ENCODE data around the gene DXO. TPM values are rescaled to one million over a fixed set of nuclear protein-coding genes. Genes with fewer than 3 reads are reported as not detected.

Gene DXO
- total RNA-seq, 1 experiment from 2014 or later, result 16.4 TPM

GRCh38 chr6:31940256-31940664 is 31.7 kb downstream of the DXO start:
- TF ChIP-seq RAD21 (IDR thresholded peaks at IDR 0.05; ENCODE audit: low read depth) (no peak), CBX3 (IDR thresholded peaks at IDR 0.05; ENCODE audit: low read depth) (no peak), ATF3 (IDR thresholded peaks at IDR 0.05) (no peak), REST (IDR thresholded peaks at IDR 0.05; ENCODE audit: low read depth) (no peak), CEBPB (IDR thresholded peaks at IDR 0.05; ENCODE audit: low read depth) (no peak), POLR2A (IDR thresholded peaks at IDR 0.05; ENCODE audit: borderline replicate concordance, extremely low read depth, insufficient read depth, insufficient read length) (no peak)
- no peak for DNase-seq (ENCODE audit: low read depth, low spot score)
- H3K4me3 ChIP-seq (replicated peaks in 1 of 2; ENCODE audit: low read depth in 1 of 2, low read length in 2 of 2), result no peak overlapping the region
- no peaks in the 10 kb centered on the region for H4K20me1 ChIP-seq (ENCODE audit: insufficient read depth)
- no peak for ATAC-seq
- ChIA-PET CTCF (interaction anchor here (1.1 kb wide), 1 partner anchor 12 kb away, joined by 11 read pairs; no protein-coding TSS in a partner anchor), RAD21 (ENCODE audit: low non-redundant PET in 1 of 2, low total read pairs in 2 of 2, uncharacterized antibody in 2 of 2, unreplicated experiment in 2 of 2) (no interaction called here), POLR2A (interaction anchor here (1.0 kb wide), 1 partner anchor 11 kb away, joined by 3 read pairs; no protein-coding TSS in a partner anchor)
- no peak overlapping the region for H2AFZ ChIP-seq (ENCODE audit: low read depth, low read length, poor library complexity, severe bottlenecking)
- no peaks in the 10 kb centered on the region for H3K9me3 ChIP-seq (ENCODE audit: control insufficient read depth in 1 of 2, insufficient read depth in 1 of 2, low read depth in 1 of 2, low read length in 2 of 2)
- no peaks in the 10 kb centered on the region for H3K27me3 ChIP-seq (ENCODE audit: insufficient read depth, low read length)
- H3K4me2 ChIP-seq (ENCODE audit: low read length), result peak overlapping the region; percentile 17; the same call in 1 of the 2 replicates
- H3K9ac ChIP-seq (ENCODE audit: low read length), result no peak overlapping the region
- H3K36me3 ChIP-seq (ENCODE audit: control insufficient read depth in 1 of 2, insufficient read depth in 2 of 2, low read length in 2 of 2), result no peaks in the 10 kb centered on the region
- H3K9me2 ChIP-seq (ENCODE audit: insufficient read depth), result no peaks in the 10 kb centered on the region
- intact Hi-C loops (cut with micrococcal nuclease), result no loop called here
- BruUV-seq (replicated peaks), result no TSS peak
- no peak overlapping the region for H3K27ac ChIP-seq (ENCODE audit: low read depth, low read length)
- H3K4me1 ChIP-seq (ENCODE audit: control insufficient read depth in 1 of 2, insufficient read depth in 2 of 2, low read length in 2 of 2), result peaks cover 9 to 34% of the 10 kb centered on the region in 2 experiments; a peak in 3 of 4 replicates
- H3K79me2 ChIP-seq (ENCODE audit: insufficient read depth, low read length), result no peaks in the 10 kb centered on the region

GRCh38 chr6:31935823-31936222 is 36.1 kb downstream of the DXO start:
- ATAC-seq (no peak), DNase-seq (ENCODE audit: low read depth, low spot score) (no peak)
- Histone ChIP-seq H3K9me3 (ENCODE audit: control insufficient read depth in 1 of 2, insufficient read depth in 1 of 2, low read depth in 1 of 2, low read length in 2 of 2) (no peaks in the 10 kb centered on the region), H3K27ac (ENCODE audit: low read depth, low read length) (no peak overlapping the region), H3K9me2 (ENCODE audit: insufficient read depth) (no peaks in the 10 kb centered on the region), H3K36me3 (ENCODE audit: control insufficient read depth in 1 of 2, insufficient read depth in 2 of 2, low read length in 2 of 2) (no peaks in the 10 kb centered on the region), H2AFZ (ENCODE audit: low read depth, low read length, poor library complexity, severe bottlenecking) (no peak overlapping the region), H3K4me3 (replicated peaks in 1 of 2; ENCODE audit: low read depth in 1 of 2, low read length in 2 of 2) (no peak overlapping the region), H3K9ac (ENCODE audit: low read length) (no peak overlapping the region), H3K27me3 (ENCODE audit: insufficient read depth, low read length) (no peaks in the 10 kb centered on the region), H4K20me1 (ENCODE audit: insufficient read depth) (no peaks in the 10 kb centered on the region), H3K4me2 (ENCODE audit: low read length) (no peak overlapping the region), H3K4me1 (ENCODE audit: control insufficient read depth in 1 of 2, insufficient read depth in 2 of 2, low read length in 2 of 2) (peaks cover 4 to 9% of the 10 kb centered on the region in 2 experiments; a peak in 3 of 4 replicates), H3K79me2 (ENCODE audit: insufficient read depth, low read length) (no peaks in the 10 kb centered on the region)
- intact Hi-C loops (cut with micrococcal nuclease), result no loop called here
- no TSS peak for BruUV-seq (replicated peaks)
- ChIA-PET CTCF (no interaction called here), RAD21 (ENCODE audit: low non-redundant PET in 1 of 2, low total read pairs in 2 of 2, uncharacterized antibody in 2 of 2, unreplicated experiment in 2 of 2) (no interaction called here), POLR2A (no interaction called here)
- TF ChIP-seq CBX3 (IDR thresholded peaks at IDR 0.05; ENCODE audit: low read depth), result no peak
